Measurements from ENCODE around the gene WDR91.

GRCh38 chr7:135211179-135211945, at the start of gene WDR91:
- no peak for TF ChIP-seq CTCF (conservative IDR thresholded peaks at IDR 0.05)
- TF ChIP-seq EZH2 (IDR thresholded peaks at IDR 0.05; ENCODE audit: low read depth), result no peak
